Liver (tissue), 9 donors: Measurements from ENCODE around the gene SLX9. TPM values are rescaled to one million over a fixed set of nuclear protein-coding genes. Genes with fewer than 3 reads are reported as not detected.

Experiments
- DNase-seq: peaks from one replicate; pipeline ENCODE4 v3.0.0-alpha.2; 2017; ENCODE audit warnings: low spot score
- H3K27ac ChIP-seq, 2 donors: one replicate each; pipeline ENCODE4 v1.7.0; 2013; ENCODE audit warnings: inconsistent platforms in 2 of 2, low read length in 2 of 2, control low read depth in 1 of 2, low read depth in 1 of 2, mild to moderate bottlenecking in 1 of 2
- H3K27me3 ChIP-seq, 4 donors: one replicate each; pipeline versions ENCODE4 v1.6.1 to v1.7.0; 2013; ENCODE audit warnings: low read length in 3 of 4, inconsistent platforms in 1 of 4, mild to moderate bottlenecking in 1 of 4, moderate library complexity in 1 of 4; ENCODE audit not compliant: control insufficient read depth in 4 of 4, insufficient read depth in 4 of 4
- H3K36me3 ChIP-seq, 4 donors: one replicate each; pipeline versions ENCODE4 v1.6.1 to v1.7.0; 2013; ENCODE audit warnings: low read length in 3 of 4, mild to moderate bottlenecking in 3 of 4, low read depth in 1 of 4, moderate library complexity in 1 of 4; ENCODE audit not compliant: control insufficient read depth in 4 of 4, insufficient read depth in 3 of 4
- H3K4me1 ChIP-seq, 4 donors: one replicate each; pipeline versions ENCODE4 v1.6.1 to v1.7.0; 2013; ENCODE audit warnings: low read length in 3 of 4, mild to moderate bottlenecking in 3 of 4, moderate library complexity in 1 of 4; ENCODE audit not compliant: control insufficient read depth in 4 of 4, insufficient read depth in 4 of 4
- H3K4me3 ChIP-seq, 3 donors: one replicate each; pipeline versions ENCODE4 v1.6.1 to v1.7.0; 2013; ENCODE audit warnings: low read length in 3 of 3, control low read depth in 1 of 3, low read depth in 1 of 3, mild to moderate bottlenecking in 1 of 3
- H3K9ac ChIP-seq, 2 donors: one replicate each; pipeline ENCODE4 v1.7.0; 2013; ENCODE audit warnings: low read length in 2 of 2, mild to moderate bottlenecking in 2 of 2, moderate library complexity in 2 of 2, control low read depth in 1 of 2, low read depth in 1 of 2
- H3K9me3 ChIP-seq, 4 donors: one replicate each; pipeline versions ENCODE4 v1.6.1 to v1.7.0; 2013; ENCODE audit warnings: low read length in 3 of 4; ENCODE audit not compliant: control insufficient read depth in 4 of 4
- ATF3 ChIP-seq: IDR thresholded peaks from 2 replicates; pipeline ENCODE4 v1.6.1; 2016; ENCODE audit warnings: antibody characterized with exemption
- FOXA1 ChIP-seq: IDR thresholded peaks from 2 replicates; pipeline ENCODE4 v1.6.1; 2016; ENCODE audit warnings: antibody characterized with exemption
- FOXA2 ChIP-seq: IDR thresholded peaks from 2 replicates; pipeline ENCODE4 v1.6.1; 2016; ENCODE audit warnings: antibody characterized with exemption
- GABPA ChIP-seq, 2 donors: IDR thresholded peaks in 1 of 2; conservative IDR thresholded peaks in 1 of 2; 2 replicates each; pipeline ENCODE4 v1.6.1; 2016; ENCODE audit warnings: antibody characterized with exemption in 2 of 2, mild to moderate bottlenecking in 1 of 2, moderate library complexity in 1 of 2
- HNF4A ChIP-seq, 2 donors: conservative IDR thresholded peaks; 2 replicates each; pipeline ENCODE4 v1.6.1; 2016; ENCODE audit warnings: antibody characterized with exemption in 2 of 2, mild to moderate bottlenecking in 2 of 2
- HNF4G ChIP-seq: IDR thresholded peaks from 2 replicates; pipeline ENCODE4 v1.6.1; 2016; ENCODE audit warnings: antibody characterized with exemption
- NR2F2 ChIP-seq: IDR thresholded peaks from 2 replicates; pipeline ENCODE4 v1.6.1; 2016; ENCODE audit warnings: antibody characterized with exemption
- RAD21 ChIP-seq, 2 donors: IDR thresholded peaks; 2 replicates each; pipeline ENCODE4 v1.6.1; 2016; ENCODE audit warnings: antibody characterized with exemption in 2 of 2, mild to moderate bottlenecking in 2 of 2
- REST ChIP-seq: IDR thresholded peaks from 2 replicates; pipeline ENCODE4 v1.6.1; 2016; ENCODE audit warnings: antibody characterized with exemption, mild to moderate bottlenecking
- RXRA ChIP-seq, 2 donors: IDR thresholded peaks; 2 replicates each; pipeline ENCODE4 v1.6.1; 2017 to 2018; ENCODE audit warnings: antibody characterized with exemption in 2 of 2, mild to moderate bottlenecking in 1 of 2
- SP1 ChIP-seq: IDR thresholded peaks from 2 replicates; pipeline ENCODE4 v1.6.1; 2018; ENCODE audit warnings: antibody characterized with exemption, mild to moderate bottlenecking
- TAF1 ChIP-seq: conservative IDR thresholded peaks from 2 replicates; pipeline ENCODE4 v1.6.1; 2016; ENCODE audit warnings: antibody characterized with exemption, mild to moderate bottlenecking
- WGBS: extraction: QIAGEN DNeasy Blood & Tissue Kit; methylation state at CpG from one replicate; pipeline ENCODE4 v1.1.7; 2013; 5-methylcytosine and 5-hydroxymethylcytosine counted together
- polyA plus RNA-seq, 2 donors: library from polyadenylated mRNA; stranded (reverse) in 1 of 2; unstranded in 1 of 2; fragments of 200-250 nt in 1 of 2; fragments of >200 nt in 1 of 2; fragmentation: Nextera tagmentation in 1 of 2; extraction: Ambion mirVana in 1 of 2; gene quantifications; one replicate each; pipeline versions ENCODE4 v1.2.1 to v1.2.3, GENCODE V29; 2013 to 2015
- total RNA-seq, 2 donors: library from RNA; depleted of rRNA; stranded (reverse); fragments of >200 nt; gene quantifications; one replicate each; pipeline ENCODE4 v1.2.3, GENCODE V29; 2014
- TF ChIP-seq, protein P1 (sequence below): IDR thresholded peaks from 2 replicates; pipeline ENCODE4 v1.6.1; 2016; ENCODE audit warnings: antibody characterized with exemption
- TF ChIP-seq, protein P2 (sequence below): fragments of 150-350 bp; IDR thresholded peaks from 2 replicates; pipeline ENCODE4 v1.5.1; 2017; ENCODE audit warnings: improper control_type of control experiment, low read depth, low read length; ENCODE audit not compliant: missing input control
- donor health status: healthy.
- donor health status: healthy.
- donor health status: healthy.
- donor health status: healthy.
- donor health status: healthy.

The SLX9 gene
- total and polyA plus RNA-seq, 4 donors, result 7.5 to 20.3 (median 12.2) TPM

DNA sequence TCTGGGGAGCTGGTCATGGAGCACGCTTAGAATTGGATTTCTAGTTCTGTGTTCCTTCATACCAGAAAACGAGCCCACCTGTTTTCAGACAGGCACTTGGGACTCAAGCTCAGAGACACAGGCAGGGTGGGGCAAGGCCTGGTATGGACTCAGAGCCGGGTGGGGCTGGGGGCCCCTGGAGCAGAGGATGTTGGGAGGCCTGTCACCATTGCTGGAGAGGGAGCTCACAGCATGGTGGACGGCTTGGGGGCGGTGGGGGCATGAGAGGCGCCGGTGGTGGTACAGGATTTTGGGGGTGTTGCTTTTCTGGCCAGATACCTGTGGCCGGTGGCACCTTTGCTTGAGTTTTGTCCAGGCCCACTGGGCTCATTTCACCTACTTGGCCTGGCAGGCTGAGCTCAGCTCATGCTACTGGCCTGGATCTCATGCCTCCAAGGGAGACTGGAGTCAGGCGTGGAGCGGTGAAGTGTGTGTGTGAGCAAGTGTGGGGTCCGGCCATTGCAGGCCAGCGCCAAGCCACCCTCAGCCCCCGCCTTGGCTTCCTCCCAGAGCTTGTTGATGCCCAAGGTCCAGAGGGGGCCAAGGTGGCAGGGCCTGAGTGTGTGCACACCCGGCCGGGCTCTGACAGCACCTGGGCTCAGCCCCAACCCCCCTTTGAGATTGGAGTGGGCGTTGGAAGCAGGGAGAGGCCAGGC lies 8.7 kb downstream of the SLX9 start:
- TF ChIP-seq RXRA (IDR thresholded peaks at IDR 0.05) (no peak), RAD21 (IDR thresholded peaks at IDR 0.05) (no peak), FOXA1 (no peak), ATF3 (no peak), TAF1 (no peak), HNF4A (conservative IDR thresholded peaks at IDR 0.05) (no peak), REST (no peak), SP1 (no peak), NR2F2 (no peak)
- TF ChIP-seq, protein P1, sequence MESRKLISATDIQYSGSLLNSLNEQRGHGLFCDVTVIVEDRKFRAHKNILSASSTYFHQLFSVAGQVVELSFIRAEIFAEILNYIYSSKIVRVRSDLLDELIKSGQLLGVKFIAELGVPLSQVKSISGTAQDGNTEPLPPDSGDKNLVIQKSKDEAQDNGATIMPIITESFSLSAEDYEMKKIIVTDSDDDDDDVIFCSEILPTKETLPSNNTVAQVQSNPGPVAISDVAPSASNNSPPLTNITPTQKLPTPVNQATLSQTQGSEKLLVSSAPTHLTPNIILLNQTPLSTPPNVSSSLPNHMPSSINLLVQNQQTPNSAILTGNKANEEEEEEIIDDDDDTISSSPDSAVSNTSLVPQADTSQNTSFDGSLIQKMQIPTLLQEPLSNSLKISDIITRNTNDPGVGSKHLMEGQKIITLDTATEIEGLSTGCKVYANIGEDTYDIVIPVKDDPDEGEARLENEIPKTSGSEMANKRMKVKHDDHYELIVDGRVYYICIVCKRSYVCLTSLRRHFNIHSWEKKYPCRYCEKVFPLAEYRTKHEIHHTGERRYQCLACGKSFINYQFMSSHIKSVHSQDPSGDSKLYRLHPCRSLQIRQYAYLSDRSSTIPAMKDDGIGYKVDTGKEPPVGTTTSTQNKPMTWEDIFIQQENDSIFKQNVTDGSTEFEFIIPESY, result no peak
- H3K9ac ChIP-seq, result no peak overlapping the region
- no peak overlapping the region for H3K27ac ChIP-seq
- peaks cover 6 to 15% (median 10%) of the 10 kb centered on the region in 4 donors for H3K36me3 ChIP-seq
- WGBS, result 87% methylated on average over 16 of the region's 16 CpGs
- no peak overlapping the region for H3K4me3 ChIP-seq
- no peak for DNase-seq
- H3K27me3 ChIP-seq, result no peaks in the 10 kb centered on the region
- H3K9me3 ChIP-seq, result no peaks in the 10 kb centered on the region
- H3K4me1 ChIP-seq, result peaks cover 3 to 18% (median 11%) of the 10 kb centered on the region in 4 donors

- Histone ChIP-seq H3K36me3 (peaks cover 0 to 10% (median 6%) of the 10 kb centered on the region in 4 donors), H3K4me3 (no peak overlapping the region), H3K4me1 (peaks cover 3 to 18% (median 11%) of the 10 kb centered on the region in 4 donors), H3K27ac (no peak overlapping the region), H3K9me3 (no peaks in the 10 kb centered on the region), H3K27me3 (no peaks in the 10 kb centered on the region), H3K9ac (no peak overlapping the region)
- WGBS, result 82% methylated on average over 30 of the region's 30 CpGs
- no peak for DNase-seq
- TF ChIP-seq RAD21 (IDR thresholded peaks at IDR 0.05) (no peak), GABPA (IDR thresholded peaks at IDR 0.05 in 1 of 2, conservative IDR thresholded peaks at IDR 0.05 in 1 of 2) (no peak), HNF4G (no peak), FOXA2 (no peak)
- TF ChIP-seq, protein P2, sequence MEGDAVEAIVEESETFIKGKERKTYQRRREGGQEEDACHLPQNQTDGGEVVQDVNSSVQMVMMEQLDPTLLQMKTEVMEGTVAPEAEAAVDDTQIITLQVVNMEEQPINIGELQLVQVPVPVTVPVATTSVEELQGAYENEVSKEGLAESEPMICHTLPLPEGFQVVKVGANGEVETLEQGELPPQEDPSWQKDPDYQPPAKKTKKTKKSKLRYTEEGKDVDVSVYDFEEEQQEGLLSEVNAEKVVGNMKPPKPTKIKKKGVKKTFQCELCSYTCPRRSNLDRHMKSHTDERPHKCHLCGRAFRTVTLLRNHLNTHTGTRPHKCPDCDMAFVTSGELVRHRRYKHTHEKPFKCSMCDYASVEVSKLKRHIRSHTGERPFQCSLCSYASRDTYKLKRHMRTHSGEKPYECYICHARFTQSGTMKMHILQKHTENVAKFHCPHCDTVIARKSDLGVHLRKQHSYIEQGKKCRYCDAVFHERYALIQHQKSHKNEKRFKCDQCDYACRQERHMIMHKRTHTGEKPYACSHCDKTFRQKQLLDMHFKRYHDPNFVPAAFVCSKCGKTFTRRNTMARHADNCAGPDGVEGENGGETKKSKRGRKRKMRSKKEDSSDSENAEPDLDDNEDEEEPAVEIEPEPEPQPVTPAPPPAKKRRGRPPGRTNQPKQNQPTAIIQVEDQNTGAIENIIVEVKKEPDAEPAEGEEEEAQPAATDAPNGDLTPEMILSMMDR, result no peak
These were observed 9.4 kb downstream of the SLX9 start for GRCh38 chr21:44949161-44949778.
